BJ (cell line): ENCODE measurements around the gene GLP2R. TPM values are rescaled to one million over a fixed set of nuclear protein-coding genes. Genes with fewer than 3 reads are reported as not detected.
A peak's percentile ranks its signal among the peaks of the same experiment; 100 is the strongest.

ENCODE experiments used
- CTCF ChIA-PET: fragments of 350-600 bp; formaldehyde crosslinking; extraction: SDS; loops from one replicate; lab custom pipeline; 2021; ENCODE audit warnings: antibody characterized with exemption, inconsistent platforms; lab: Yijun Ruan, JAX
- POLR2A ChIA-PET: fragments of 300-600 bp; sonication (Branson Sonifier 250); formaldehyde crosslinking; extraction: SDS; loops from one replicate; lab custom pipeline; 2021; ENCODE audit warnings: antibody characterized with exemption; lab: Charles Lee
- DNase-seq: peaks from one replicate; pipeline ENCODE4 v3.0.0-alpha.2; 2011; ENCODE audit warnings: low read depth
- H3K27me3 ChIP-seq: 2 replicates; pipeline ENCODE4 v1.6.0; 2011; ENCODE audit warnings: low read length; ENCODE audit not compliant: control insufficient read depth, insufficient read depth
- H3K36me3 ChIP-seq: 2 replicates; pipeline ENCODE4 v1.5.1; 2011; ENCODE audit warnings: low read length; ENCODE audit not compliant: control insufficient read depth, insufficient read depth
- H3K4me3 ChIP-seq: 2 replicates; pipeline ENCODE4 v1.5.1; 2011; ENCODE audit warnings: low read depth, mild to moderate bottlenecking, control low read depth, low read length
- polyA plus RNA-seq: library from polyadenylated mRNA; depleted of rRNA; stranded (reverse); fragments of >200 nt; gene quantifications from 2 replicates; pipeline ENCODE4 v1.2.3, GENCODE V29; 2011
- TF ChIP-seq, protein P1 (sequence below): IDR thresholded peaks from 2 replicates; pipeline ENCODE4 v1.5.1; 2011; ENCODE audit warnings: low read depth, mild to moderate bottlenecking, control low read depth, inconsistent platforms, low read length, moderate library complexity; ENCODE audit not compliant: insufficient read depth

The GLP2R gene
- polyA plus RNA-seq, 1 experiment: 0.05 TPM

- POLR2A ChIA-PET: no interaction called here
- TF ChIP-seq, protein P1, sequence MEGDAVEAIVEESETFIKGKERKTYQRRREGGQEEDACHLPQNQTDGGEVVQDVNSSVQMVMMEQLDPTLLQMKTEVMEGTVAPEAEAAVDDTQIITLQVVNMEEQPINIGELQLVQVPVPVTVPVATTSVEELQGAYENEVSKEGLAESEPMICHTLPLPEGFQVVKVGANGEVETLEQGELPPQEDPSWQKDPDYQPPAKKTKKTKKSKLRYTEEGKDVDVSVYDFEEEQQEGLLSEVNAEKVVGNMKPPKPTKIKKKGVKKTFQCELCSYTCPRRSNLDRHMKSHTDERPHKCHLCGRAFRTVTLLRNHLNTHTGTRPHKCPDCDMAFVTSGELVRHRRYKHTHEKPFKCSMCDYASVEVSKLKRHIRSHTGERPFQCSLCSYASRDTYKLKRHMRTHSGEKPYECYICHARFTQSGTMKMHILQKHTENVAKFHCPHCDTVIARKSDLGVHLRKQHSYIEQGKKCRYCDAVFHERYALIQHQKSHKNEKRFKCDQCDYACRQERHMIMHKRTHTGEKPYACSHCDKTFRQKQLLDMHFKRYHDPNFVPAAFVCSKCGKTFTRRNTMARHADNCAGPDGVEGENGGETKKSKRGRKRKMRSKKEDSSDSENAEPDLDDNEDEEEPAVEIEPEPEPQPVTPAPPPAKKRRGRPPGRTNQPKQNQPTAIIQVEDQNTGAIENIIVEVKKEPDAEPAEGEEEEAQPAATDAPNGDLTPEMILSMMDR: no peak
- Histone ChIP-seq H3K36me3 (no peaks in the 10 kb centered on the region), H3K4me3 (no peak overlapping the region), H3K27me3 (no peaks in the 10 kb centered on the region)
- no peak for DNase-seq
- CTCF ChIA-PET: no interaction called here
Measured at GRCh38 chr17:9829343-9829742, 3.6 kb downstream of the GLP2R start.

- no peak for DNase-seq
- ChIA-PET CTCF (interaction anchor here (0.7 to 1.4 kb wide), 2 partner anchors 8 to 10 kb away, joined by 3 to 4 read pairs; no protein-coding TSS in a partner anchor), POLR2A (no interaction called here)
- TF ChIP-seq, protein P1: no peak
- H3K4me3 ChIP-seq: no peak overlapping the region
- no peaks in the 10 kb centered on the region for H3K36me3 ChIP-seq
- H3K27me3 ChIP-seq: no peaks in the 10 kb centered on the region
Measured at GRCh38 chr17:9830711-9831110, 5.0 kb downstream of the GLP2R start.

- ChIA-PET CTCF (no interaction called here), POLR2A (no interaction called here)
- H3K27me3 ChIP-seq: no peaks in the 10 kb centered on the region
- TF ChIP-seq, protein P1: no peak
- no peak for DNase-seq
- no peaks in the 10 kb centered on the region for H3K36me3 ChIP-seq
- no peak overlapping the region for H3K4me3 ChIP-seq
Measured at GRCh38 chr17:9833922-9834321, 8.2 kb downstream of the GLP2R start.

- Histone ChIP-seq H3K27me3 (no peaks in the 10 kb centered on the region), H3K36me3 (no peaks in the 10 kb centered on the region), H3K4me3 (no peak overlapping the region)
- ChIA-PET CTCF (no interaction called here), POLR2A (no interaction called here)
- DNase-seq: peak; percentile 49
- TF ChIP-seq, protein P1: no peak
Measured at GRCh38 chr17:9837551-9838471, 12.1 kb downstream of the GLP2R start.

- POLR2A ChIA-PET: no interaction called here
- TF ChIP-seq, protein P1: no peak
Measured at GRCh38 chr17:9839433-9839832, 13.7 kb downstream of the GLP2R start.

More at GRCh38 chr17:9839433-9839832, 13.7 kb downstream of the GLP2R start:
- no peaks in the 10 kb centered on the region for H3K36me3 ChIP-seq
- H3K27me3 ChIP-seq: no peaks in the 10 kb centered on the region
- no peak for DNase-seq
- no peak overlapping the region for H3K4me3 ChIP-seq
- CTCF ChIA-PET: interaction anchor here (1.1 kb wide), 1 partner anchor 9 kb away, joined by 3 read pairs; no protein-coding TSS in a partner anchor
